Fibroblast of skin of back (primary cell): ENCODE data around the gene ARIH2.
"Not testable (repeated sequence)": the region's sequence is repeated elsewhere in the genome, so short reads cannot be mapped to it uniquely, and the experiment has no call there.

ENCODE experiments used
- DNase-seq: peaks from one replicate; pipeline ENCODE4 v3.0.0-alpha.2; 2013

ARIH2 gene

GRCh38 chr3:49004352-49005302 is 86.0 kb downstream of the ARIH2 start:
- DNase-seq = no peak

GRCh38 chr3:49005303-49005680 is 86.7 kb downstream of the ARIH2 start:
- no peak for DNase-seq

GRCh38 chr3:49005998-49006397 is 87.4 kb downstream of the ARIH2 start:
- DNase-seq = no peak

GRCh38 chr3:49006408-49007067 is 87.9 kb downstream of the ARIH2 start:
- no peak for DNase-seq

- DNase-seq = peak; percentile 97
Measured at GRCh38 chr3:49007068-49007770, 88.6 kb downstream of the ARIH2 start, which contains the start of gene WDR6. Gene WDR6, plus strand, starts transcription at chr3:49007391. Its CDS starts 41 bp downstream, at chr3:49007432.

GRCh38 chr3:49007771-49008528 is 89.3 kb downstream of the ARIH2 start:
- peak; percentile 91 for DNase-seq

GRCh38 chr3:49008627-49009026 is 90.0 kb downstream of the ARIH2 start:
- DNase-seq = not testable (repeated sequence)

- DNase-seq = peak; percentile 51
Measured at GRCh38 chr3:49009396-49009795, 90.8 kb downstream of the ARIH2 start.

- no peak for DNase-seq
Measured at GRCh38 chr3:49012441-49013017, 93.9 kb downstream of the ARIH2 start.

- DNase-seq = no peak
Measured at GRCh38 chr3:49013113-49013737, 94.6 kb downstream of the ARIH2 start.

- DNase-seq = peak; percentile 26
Measured at GRCh38 chr3:49013738-49014660, 95.4 kb downstream of the ARIH2 start.

GRCh38 chr3:49015072-49015471 is 96.4 kb downstream of the ARIH2 start:
- no peak for DNase-seq

GRCh38 chr3:49015765-49016164 is 97.1 kb downstream of the ARIH2 start:
- DNase-seq = no peak

- DNase-seq = no peak
Measured at GRCh38 chr3:49016414-49017228, 98.0 kb downstream of the ARIH2 start.

- no peak for DNase-seq
Measured at GRCh38 chr3:49017229-49017970, 98.8 kb downstream of the ARIH2 start.

- DNase-seq = peak; percentile 65
Measured at GRCh38 chr3:49017971-49018706, 99.5 kb downstream of the ARIH2 start, which contains the start of gene DALRD3. Gene DALRD3, minus strand, starts transcription at chr3:49018580. Its CDS starts 16 bp downstream, at chr3:49018564.

GRCh38 chr3:49018707-49019006 is 100.0 kb downstream of the ARIH2 start:
- no peak for DNase-seq

GRCh38 chr3:49019941-49020329 is 101.3 kb downstream of the ARIH2 start:
- DNase-seq = no peak
